DND-41 (cell line): ENCODE results near the gene CCDC30.

Experiments used
- ATAC-seq: fragments of 200-7000 bp; cut with Tn5 transposase; 3 replicates; pipeline ENCODE4 v1.9.1; 2021; ENCODE audit warnings: low read depth; ENCODE audit not compliant: insufficient read depth
- DNase-seq: peaks from one replicate; pipeline ENCODE4 v3.0.0-alpha.2; 2020
- H2AFZ ChIP-seq: 2 replicates; pipeline ENCODE4 v1.6.0; 2012; ENCODE audit warnings: low read depth, low read length
- H3K27ac ChIP-seq: 2 replicates; pipeline ENCODE4 v1.5.1; 2012; ENCODE audit warnings: low read length, inconsistent platforms
- H3K27me3 ChIP-seq: fragments of 200-600 bp; sonication (generic); 2 replicates; pipeline ENCODE4 v1.6.0; 2012; ENCODE audit warnings: low read length, mild to moderate bottlenecking, inconsistent platforms; ENCODE audit not compliant: insufficient read depth, poor library complexity
- H3K36me3 ChIP-seq: 2 replicates; pipeline ENCODE4 v1.5.1; 2012; ENCODE audit warnings: low read length, inconsistent platforms; ENCODE audit not compliant: insufficient read depth
- H3K4me1 ChIP-seq: 2 replicates; pipeline ENCODE4 v1.5.1; 2012; ENCODE audit warnings: mild to moderate bottlenecking, low read length; ENCODE audit not compliant: insufficient read depth
- H3K4me2 ChIP-seq: 2 replicates; pipeline ENCODE4 v1.6.0; 2012; ENCODE audit warnings: mild to moderate bottlenecking, moderate library complexity, low read length, inconsistent platforms; ENCODE audit not compliant: insufficient read depth
- H3K4me3 ChIP-seq, 2 experiments: fragments of 200-600 bp in 1 of 2; shearing (Covaris generic) in 1 of 2; 2 replicates each; pipeline ENCODE4 v1.5.1; 2012 to 2016; ENCODE audit warnings: inconsistent platforms in 2 of 2, low read length in 2 of 2, mild to moderate bottlenecking in 2 of 2, low read depth in 1 of 2, moderate library complexity in 1 of 2
- H3K79me2 ChIP-seq: 2 replicates; pipeline ENCODE4 v1.6.0; 2012; ENCODE audit warnings: low read length, inconsistent platforms; ENCODE audit not compliant: insufficient read depth
- H3K9ac ChIP-seq: 2 replicates; pipeline ENCODE4 v1.6.0; 2012; ENCODE audit warnings: low read depth, mild to moderate bottlenecking, inconsistent platforms, low read length, moderate library complexity
- H3K9me3 ChIP-seq: 2 replicates; pipeline ENCODE4 v1.5.1; 2012; ENCODE audit warnings: low read length, moderate library complexity, mild to moderate bottlenecking, inconsistent platforms; ENCODE audit not compliant: insufficient read depth, severe bottlenecking
- H4K20me1 ChIP-seq: 2 replicates; pipeline ENCODE4 v1.6.0; 2012; ENCODE audit warnings: low read length; ENCODE audit not compliant: insufficient read depth
- EZH2 ChIP-seq: IDR thresholded peaks from 3 replicates; pipeline ENCODE4 v1.6.1; 2012; ENCODE audit warnings: borderline replicate concordance, low read depth, mild to moderate bottlenecking, moderate library complexity, low read length, inconsistent platforms; ENCODE audit not compliant: severe bottlenecking
- TF ChIP-seq, protein P1 (sequence below): IDR thresholded peaks from 2 replicates; pipeline ENCODE4 v1.5.1; 2012; ENCODE audit warnings: borderline replicate concordance, low read length, moderate library complexity, mild to moderate bottlenecking; ENCODE audit not compliant: poor library complexity, severe bottlenecking; ENCODE audit errors: extremely low read depth

Gene CCDC30

DNA sequence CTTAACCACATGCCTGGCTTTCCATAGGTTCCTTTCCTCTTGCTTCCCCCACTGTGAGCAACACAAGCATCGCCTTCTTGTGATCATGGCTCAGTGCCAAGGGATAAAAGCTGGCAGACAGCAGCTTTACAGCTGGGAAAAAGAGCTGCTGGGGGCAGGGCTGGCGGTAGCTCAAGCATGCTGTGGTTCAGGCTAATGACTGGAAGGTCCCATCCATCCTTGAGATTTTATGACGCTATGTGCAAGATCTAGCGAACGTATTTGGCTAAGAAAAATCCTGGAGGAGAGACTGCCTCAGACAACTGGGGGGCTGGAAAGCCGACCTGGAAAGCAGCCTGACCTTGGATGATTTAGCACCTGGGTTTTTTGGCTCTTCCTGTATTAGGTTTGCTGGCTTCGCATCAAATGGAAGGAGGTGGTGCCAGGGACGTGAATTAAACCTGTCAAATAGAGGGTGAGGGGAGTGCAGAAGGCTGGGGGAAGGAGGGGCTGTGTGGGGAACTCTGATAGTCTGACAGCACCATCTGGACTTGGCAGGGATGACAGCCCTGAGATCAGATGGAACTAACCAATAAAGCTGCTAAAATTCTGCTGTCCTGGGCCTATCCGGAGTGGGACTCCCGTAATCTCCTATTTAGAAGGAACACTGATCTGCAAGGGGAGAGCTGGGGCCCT is 42.0 kb upstream of the CCDC30 start:
- no peak overlapping the region for H3K9ac ChIP-seq
- no peak for ATAC-seq
- no peak overlapping the region for H3K27ac ChIP-seq

DNA sequence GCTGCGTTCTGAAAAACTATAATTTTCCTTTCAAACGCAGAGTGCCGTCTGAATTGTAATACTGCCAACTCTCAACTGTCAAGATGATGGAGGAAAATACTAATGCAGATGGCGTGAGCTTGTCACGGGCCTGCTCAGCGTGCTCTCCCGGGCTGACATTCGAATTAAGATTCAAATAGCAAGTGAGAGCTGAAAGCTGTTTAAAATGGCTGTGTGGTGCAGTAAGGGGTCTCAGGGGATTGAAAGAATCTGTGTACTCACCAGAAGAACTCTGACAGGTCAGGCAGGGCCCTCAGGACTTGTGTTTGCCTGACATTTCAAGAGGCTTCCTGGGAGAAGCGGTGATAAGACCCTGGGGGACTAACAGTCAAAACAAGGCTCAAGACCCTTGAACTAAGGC is 40.3 kb upstream of the CCDC30 start:
- Histone ChIP-seq H3K4me1 (no peaks in the 10 kb centered on the region), H3K36me3 (no peaks in the 10 kb centered on the region), H3K27ac (no peak overlapping the region), H3K4me2 (no peak overlapping the region), H3K9me3 (no peaks in the 10 kb centered on the region), H3K4me3 (no peak overlapping the region), H2AFZ (no peak overlapping the region), H3K9ac (no peak overlapping the region), H4K20me1 (no peaks in the 10 kb centered on the region), H3K79me2 (no peaks in the 10 kb centered on the region), H3K27me3 (no peaks in the 10 kb centered on the region)
- TF ChIP-seq EZH2 = no peak
- TF ChIP-seq, protein P1, sequence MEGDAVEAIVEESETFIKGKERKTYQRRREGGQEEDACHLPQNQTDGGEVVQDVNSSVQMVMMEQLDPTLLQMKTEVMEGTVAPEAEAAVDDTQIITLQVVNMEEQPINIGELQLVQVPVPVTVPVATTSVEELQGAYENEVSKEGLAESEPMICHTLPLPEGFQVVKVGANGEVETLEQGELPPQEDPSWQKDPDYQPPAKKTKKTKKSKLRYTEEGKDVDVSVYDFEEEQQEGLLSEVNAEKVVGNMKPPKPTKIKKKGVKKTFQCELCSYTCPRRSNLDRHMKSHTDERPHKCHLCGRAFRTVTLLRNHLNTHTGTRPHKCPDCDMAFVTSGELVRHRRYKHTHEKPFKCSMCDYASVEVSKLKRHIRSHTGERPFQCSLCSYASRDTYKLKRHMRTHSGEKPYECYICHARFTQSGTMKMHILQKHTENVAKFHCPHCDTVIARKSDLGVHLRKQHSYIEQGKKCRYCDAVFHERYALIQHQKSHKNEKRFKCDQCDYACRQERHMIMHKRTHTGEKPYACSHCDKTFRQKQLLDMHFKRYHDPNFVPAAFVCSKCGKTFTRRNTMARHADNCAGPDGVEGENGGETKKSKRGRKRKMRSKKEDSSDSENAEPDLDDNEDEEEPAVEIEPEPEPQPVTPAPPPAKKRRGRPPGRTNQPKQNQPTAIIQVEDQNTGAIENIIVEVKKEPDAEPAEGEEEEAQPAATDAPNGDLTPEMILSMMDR = no peak
- DNase-seq = no peak
- ATAC-seq = no peak

More for the DNA sequence above, 42.0 kb upstream of the CCDC30 start:
- DNase-seq = no peak
- Histone ChIP-seq H2AFZ (no peak overlapping the region), H3K4me2 (no peak overlapping the region), H3K4me3 (no peak overlapping the region), H3K9me3 (no peaks in the 10 kb centered on the region), H4K20me1 (no peaks in the 10 kb centered on the region), H3K36me3 (no peaks in the 10 kb centered on the region), H3K4me1 (no peaks in the 10 kb centered on the region), H3K79me2 (no peaks in the 10 kb centered on the region), H3K27me3 (no peaks in the 10 kb centered on the region)
- TF ChIP-seq, protein P1 = no peak
- TF ChIP-seq EZH2 = no peak

DNA sequence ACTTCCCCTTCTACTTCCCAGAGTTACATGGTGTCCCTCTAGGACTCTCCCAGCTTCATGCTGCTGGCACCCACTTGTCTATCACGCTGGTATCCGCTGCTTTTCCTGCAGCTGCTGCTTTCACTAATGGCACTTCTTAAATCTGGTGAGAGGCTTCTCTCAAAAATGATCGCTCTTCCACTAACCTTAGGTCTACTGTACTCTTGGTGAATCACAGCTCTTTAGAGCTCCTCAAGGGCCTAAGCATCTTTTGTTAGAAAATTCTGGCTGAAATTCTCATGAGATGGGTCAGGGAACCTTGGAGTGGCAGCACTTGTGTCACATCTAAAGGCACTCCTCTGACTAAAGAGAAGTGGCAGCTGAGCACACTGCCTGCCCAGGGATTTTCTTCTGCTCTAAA is 39.4 kb upstream of the CCDC30 start:
- Histone ChIP-seq H3K27me3 (no peaks in the 10 kb centered on the region), H3K36me3 (no peaks in the 10 kb centered on the region), H3K4me2 (no peak overlapping the region), H3K9ac (no peak overlapping the region), H3K9me3 (no peaks in the 10 kb centered on the region), H4K20me1 (no peaks in the 10 kb centered on the region), H3K4me3 (no peak overlapping the region), H3K4me1 (no peaks in the 10 kb centered on the region), H3K27ac (no peak overlapping the region), H3K79me2 (no peaks in the 10 kb centered on the region), H2AFZ (no peak overlapping the region)
- ATAC-seq (no peak), DNase-seq (no peak)
- no peak for TF ChIP-seq EZH2
- TF ChIP-seq, protein P1 = no peak
